HCT116 (cell line): Measurements from ENCODE around the gene POC1A. TPM values are rescaled to one million over a fixed set of nuclear protein-coding genes. Genes with fewer than 3 reads are reported as not detected.

Experiments
- ATAC-seq: fragments of 200-7000 bp; cut with Tn5 transposase; 2 replicates; pipeline ENCODE4 v1.9.1; 2020; ENCODE audit warnings: mild to moderate bottlenecking, moderate library complexity
- BruUV-seq: library from RNA; stranded (reverse); fragments of 400-500 nt; replicated peaks from 2 replicates; lab custom pipeline; 2021; lab: Mats Ljungman, UMichigan
- CTCF ChIA-PET: fragments of 300-600 bp; sonication (Branson Sonifier 250); formaldehyde crosslinking; loops from one replicate; lab custom pipeline; 2021; ENCODE audit warnings: antibody characterized with exemption; lab: Charles Lee
- POLR2A ChIA-PET: fragments of 300-600, 350-600 bp; sonication (Branson Sonifier 250); formaldehyde crosslinking; loops from one replicate; lab custom pipeline; 2021; ENCODE audit warnings: antibody characterized with exemption; lab: Charles Lee
- RAD21 ChIA-PET, 2 experiments: fragments of 300-600 bp; sonication (Branson Sonifier 250); formaldehyde crosslinking; loops; one replicate each; lab custom pipeline; 2023; ENCODE audit warnings: low total read pairs in 2 of 2; ENCODE audit not compliant: uncharacterized antibody in 2 of 2, unreplicated experiment in 2 of 2, low non-redundant PET in 1 of 2; lab: Charles Lee
- DNase-seq: peaks from one replicate; pipeline ENCODE4 v3.0.0-alpha.2; 2010; ENCODE audit warnings: low read depth, low spot score
- H2AFZ ChIP-seq: fragments of 200-600 bp; shearing (Covaris generic), sonication (generic); 2 replicates; pipeline ENCODE4 v1.6.1; 2017; ENCODE audit warnings: low read depth, mixed run types, mixed read lengths, antibody characterized with exemption, low read length; ENCODE audit not compliant: poor library complexity, severe bottlenecking
- H3K27ac ChIP-seq: 2 replicates; pipeline ENCODE4 v1.5.1; 2012; ENCODE audit warnings: low read depth, low read length
- H3K27me3 ChIP-seq: fragments of 200-600 bp; sonication (generic); 2 replicates; pipeline ENCODE4 v1.6.1; 2016; ENCODE audit warnings: mixed run types, low read length, mixed read lengths; ENCODE audit not compliant: insufficient read depth
- H3K36me3 ChIP-seq, 2 experiments: fragments of 200-500 bp in 1 of 2; fragments of 200-600 bp in 1 of 2; sonication (Bioruptor generic) in 1 of 2; sonication (generic) in 1 of 2; 2 replicates each; pipeline versions ENCODE4 v1.5.1 to v1.6.1; 2014 to 2016; ENCODE audit warnings: low read length in 2 of 2, inconsistent platforms in 1 of 2, mixed read lengths in 1 of 2, mixed run types in 1 of 2; ENCODE audit not compliant: insufficient read depth in 2 of 2, control insufficient read depth in 1 of 2
- H3K4me1 ChIP-seq, 2 experiments: fragments of 200-600 bp in 1 of 2; sonication (generic) in 1 of 2; 2 replicates each; pipeline versions ENCODE4 v1.5.1 to v1.6.1; 2012 to 2017; ENCODE audit warnings: low read length in 2 of 2, inconsistent platforms in 1 of 2, mild to moderate bottlenecking in 1 of 2, mixed read lengths in 1 of 2, mixed run types in 1 of 2, moderate library complexity in 1 of 2; ENCODE audit not compliant: insufficient read depth in 2 of 2, control insufficient read depth in 1 of 2
- H3K4me2 ChIP-seq: fragments of 200-600 bp; sonication (generic); 2 replicates; pipeline ENCODE4 v1.6.1; 2017; ENCODE audit warnings: mixed run types, low read length, mixed read lengths
- H3K4me3 ChIP-seq, 2 experiments: fragments of 200-600 bp in 1 of 2; sonication (generic) in 1 of 2; replicated peaks in 1 of 2; 2 replicates each; pipeline ENCODE4 v1.5.1; 2011 to 2016; ENCODE audit warnings: low read length in 2 of 2, control low read depth in 1 of 2, low read depth in 1 of 2, mild to moderate bottlenecking in 1 of 2, mixed read lengths in 1 of 2, mixed run types in 1 of 2
- H3K79me2 ChIP-seq: fragments of 200-600 bp; sonication (generic); 2 replicates; pipeline ENCODE4 v1.6.1; 2017; ENCODE audit warnings: mild to moderate bottlenecking, mixed run types, low read length, moderate library complexity, mixed read lengths; ENCODE audit not compliant: insufficient read depth
- H3K9ac ChIP-seq: fragments of 200-600 bp; sonication (generic); 2 replicates; pipeline ENCODE4 v1.6.1; 2016; ENCODE audit warnings: low read length, mixed read lengths
- H3K9me2 ChIP-seq: fragments of 200-600 bp; sonication (generic), shearing (Covaris generic); 2 replicates; pipeline ENCODE4 v1.6.1; 2017; ENCODE audit warnings: mixed run types, mild to moderate bottlenecking, moderate library complexity; ENCODE audit not compliant: insufficient read depth
- H3K9me3 ChIP-seq, 2 experiments: fragments of 200-500 bp in 1 of 2; fragments of 200-600 bp in 1 of 2; sonication (Bioruptor generic) in 1 of 2; sonication (generic) in 1 of 2; 2 replicates each; pipeline ENCODE4 v1.6.1; 2014 to 2017; ENCODE audit warnings: low read length in 2 of 2, mixed read lengths in 2 of 2, inconsistent platforms in 1 of 2, low read depth in 1 of 2, mild to moderate bottlenecking in 1 of 2, mixed run types in 1 of 2, moderate library complexity in 1 of 2; ENCODE audit not compliant: control insufficient read depth in 1 of 2, insufficient read depth in 1 of 2
- H4K20me1 ChIP-seq: fragments of 200-600 bp; sonication (generic), shearing (Covaris generic); 2 replicates; pipeline ENCODE4 v1.6.1; 2017; ENCODE audit warnings: mixed run types, mild to moderate bottlenecking, moderate library complexity; ENCODE audit not compliant: insufficient read depth
- CEBPB ChIP-seq: IDR thresholded peaks from 2 replicates; pipeline ENCODE4 v1.6.1; 2012; ENCODE audit warnings: low read depth
- ELF1 ChIP-seq: IDR thresholded peaks from 2 replicates; pipeline ENCODE4 v1.6.1; 2012; ENCODE audit warnings: low read depth, borderline replicate concordance
- FOSL1 ChIP-seq: IDR thresholded peaks from 2 replicates; pipeline ENCODE4 v1.6.1; 2012; ENCODE audit warnings: low read depth
- JUND ChIP-seq: IDR thresholded peaks from 2 replicates; pipeline ENCODE4 v1.6.1; 2012
- POLR2A ChIP-seq: IDR thresholded peaks from 2 replicates; pipeline ENCODE4 v1.7.0; 2011; ENCODE audit warnings: borderline replicate concordance; ENCODE audit not compliant: insufficient read depth, insufficient read length; ENCODE audit errors: extremely low read depth
- POLR2AphosphoS5 ChIP-seq: IDR thresholded peaks from 2 replicates; pipeline ENCODE4 v1.6.1; 2011; ENCODE audit warnings: mild to moderate bottlenecking, low read depth, low read length, moderate library complexity
- SIN3A ChIP-seq: IDR thresholded peaks from 2 replicates; pipeline ENCODE4 v1.6.1; 2012; ENCODE audit warnings: low read depth
- SRF ChIP-seq: IDR thresholded peaks from 2 replicates; pipeline ENCODE4 v1.6.1; 2012; ENCODE audit warnings: low read depth
- TCF7L2 ChIP-seq: IDR thresholded peaks from 2 replicates; pipeline ENCODE4 v1.7.0; 2011; ENCODE audit warnings: borderline replicate concordance, inconsistent platforms; ENCODE audit not compliant: insufficient read depth, insufficient read length; ENCODE audit errors: extremely low read depth
- intact Hi-C: fragments of 100-400 bp; cut with micrococcal nuclease; formaldehyde crosslinking; loops from 2 replicates; pipeline ENCODE4 v1.10.0; 2022
- total RNA-seq: library from RNA; stranded (reverse); gene quantifications from one replicate; pipeline ENCODE4 v1.2.1, GENCODE V29; 2021; ENCODE audit not compliant: unreplicated experiment
- TF ChIP-seq, protein P1 (sequence below): IDR thresholded peaks from 2 replicates; pipeline ENCODE4 v1.6.1; 2012
- TF ChIP-seq, protein P2 (sequence below): IDR thresholded peaks from 2 replicates; pipeline ENCODE4 v1.6.1; 2012
- TF ChIP-seq, protein P3 (sequence below): IDR thresholded peaks from 2 replicates; pipeline ENCODE4 v1.6.1; 2011; ENCODE audit warnings: mild to moderate bottlenecking, low read length, moderate library complexity; ENCODE audit not compliant: insufficient replicate concordance; ENCODE audit errors: extremely low read depth

POC1A gene
- total RNA-seq, 1 experiment from 2014 or later = 34.0 TPM

DNA sequence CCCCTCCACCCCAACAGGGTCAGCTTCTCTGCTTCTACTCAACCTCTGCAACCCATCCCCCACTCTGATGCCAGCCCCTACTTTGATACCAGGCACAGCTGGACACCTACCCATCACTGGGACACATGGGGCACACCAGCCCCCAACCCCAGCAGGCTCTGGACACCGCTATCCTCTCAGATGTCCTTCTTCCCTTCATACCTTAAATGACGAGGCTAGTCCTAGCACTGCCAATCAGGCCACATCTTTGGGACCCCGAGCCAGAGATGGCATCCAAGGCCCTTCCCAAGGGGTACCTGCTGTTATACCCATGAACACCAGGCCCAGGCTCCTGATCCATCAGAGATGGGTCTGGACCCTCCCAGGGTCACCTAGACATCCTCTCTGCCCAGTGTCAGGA is 10.6 kb downstream of the POC1A start:
- TF ChIP-seq, protein P1, sequence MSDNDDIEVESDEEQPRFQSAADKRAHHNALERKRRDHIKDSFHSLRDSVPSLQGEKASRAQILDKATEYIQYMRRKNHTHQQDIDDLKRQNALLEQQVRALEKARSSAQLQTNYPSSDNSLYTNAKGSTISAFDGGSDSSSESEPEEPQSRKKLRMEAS = no peak
- TF ChIP-seq POLR2AphosphoS5 = no peak
- no peak for TF ChIP-seq FOSL1
- TF ChIP-seq, protein P2, sequence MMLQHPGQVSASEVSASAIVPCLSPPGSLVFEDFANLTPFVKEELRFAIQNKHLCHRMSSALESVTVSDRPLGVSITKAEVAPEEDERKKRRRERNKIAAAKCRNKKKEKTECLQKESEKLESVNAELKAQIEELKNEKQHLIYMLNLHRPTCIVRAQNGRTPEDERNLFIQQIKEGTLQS = no peak
- no peak for TF ChIP-seq POLR2A
- TF ChIP-seq, protein P3, sequence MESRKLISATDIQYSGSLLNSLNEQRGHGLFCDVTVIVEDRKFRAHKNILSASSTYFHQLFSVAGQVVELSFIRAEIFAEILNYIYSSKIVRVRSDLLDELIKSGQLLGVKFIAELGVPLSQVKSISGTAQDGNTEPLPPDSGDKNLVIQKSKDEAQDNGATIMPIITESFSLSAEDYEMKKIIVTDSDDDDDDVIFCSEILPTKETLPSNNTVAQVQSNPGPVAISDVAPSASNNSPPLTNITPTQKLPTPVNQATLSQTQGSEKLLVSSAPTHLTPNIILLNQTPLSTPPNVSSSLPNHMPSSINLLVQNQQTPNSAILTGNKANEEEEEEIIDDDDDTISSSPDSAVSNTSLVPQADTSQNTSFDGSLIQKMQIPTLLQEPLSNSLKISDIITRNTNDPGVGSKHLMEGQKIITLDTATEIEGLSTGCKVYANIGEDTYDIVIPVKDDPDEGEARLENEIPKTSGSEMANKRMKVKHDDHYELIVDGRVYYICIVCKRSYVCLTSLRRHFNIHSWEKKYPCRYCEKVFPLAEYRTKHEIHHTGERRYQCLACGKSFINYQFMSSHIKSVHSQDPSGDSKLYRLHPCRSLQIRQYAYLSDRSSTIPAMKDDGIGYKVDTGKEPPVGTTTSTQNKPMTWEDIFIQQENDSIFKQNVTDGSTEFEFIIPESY = no peak
- TF ChIP-seq JUND = no peak
- TF ChIP-seq SRF = no peak
- no peak for TF ChIP-seq SIN3A
- no peak for TF ChIP-seq CEBPB
- TF ChIP-seq TCF7L2 = no peak
- no peak for TF ChIP-seq ELF1
- Histone ChIP-seq H2AFZ (no peak overlapping the region), H3K36me3 (peaks cover 6 to 14% of the 10 kb centered on the region in 2 experiments; a peak in 3 of 4 replicates), H3K27ac (no peak overlapping the region), H3K4me2 (no peak overlapping the region), H3K4me1 (peaks cover 0 to 4% of the 10 kb centered on the region in 2 experiments; a peak in 1 of 4 replicates), H3K9ac (no peak overlapping the region), H3K79me2 (no peaks in the 10 kb centered on the region; the same call in 1 of the 2 replicates), H3K9me3 (no peaks in the 10 kb centered on the region), H3K4me3 (no peak overlapping the region), H4K20me1 (no peaks in the 10 kb centered on the region; the same call in 1 of the 2 replicates), H3K27me3 (no peaks in the 10 kb centered on the region), H3K9me2 (no peaks in the 10 kb centered on the region)
- ATAC-seq = no peak
- BruUV-seq = no TSS peak
- intact Hi-C loops = loop anchor here (1.0 to 5.0 kb wide), 2 partner anchors 91 to 142 kb away; no protein-coding TSS in a partner anchor
- ChIA-PET CTCF (interaction anchor here (2.0 kb wide), 1 partner anchor 139 kb away, joined by 6 read pairs; no protein-coding TSS in a partner anchor), POLR2A (no interaction called here), RAD21 (interaction anchor here in 1 of 2 experiments (1.6 kb wide), 1 partner anchor 142 kb away, joined by 4 read pairs; no protein-coding TSS in a partner anchor)
- DNase-seq = no peak
